GM21390 (cell line): ENCODE results near the gene CHST12.

Experiments used
- ATAC-seq: cut with Tn5 transposase; IDR thresholded peaks from one replicate; pipeline ENCODE4 v1.9.1; 2021; ENCODE audit not compliant: unreplicated experiment

The CHST12 gene

GRCh38 chr7:2497065-2497464 is 93.7 kb downstream of the CHST12 start:
- ATAC-seq, result no peak

DNA sequence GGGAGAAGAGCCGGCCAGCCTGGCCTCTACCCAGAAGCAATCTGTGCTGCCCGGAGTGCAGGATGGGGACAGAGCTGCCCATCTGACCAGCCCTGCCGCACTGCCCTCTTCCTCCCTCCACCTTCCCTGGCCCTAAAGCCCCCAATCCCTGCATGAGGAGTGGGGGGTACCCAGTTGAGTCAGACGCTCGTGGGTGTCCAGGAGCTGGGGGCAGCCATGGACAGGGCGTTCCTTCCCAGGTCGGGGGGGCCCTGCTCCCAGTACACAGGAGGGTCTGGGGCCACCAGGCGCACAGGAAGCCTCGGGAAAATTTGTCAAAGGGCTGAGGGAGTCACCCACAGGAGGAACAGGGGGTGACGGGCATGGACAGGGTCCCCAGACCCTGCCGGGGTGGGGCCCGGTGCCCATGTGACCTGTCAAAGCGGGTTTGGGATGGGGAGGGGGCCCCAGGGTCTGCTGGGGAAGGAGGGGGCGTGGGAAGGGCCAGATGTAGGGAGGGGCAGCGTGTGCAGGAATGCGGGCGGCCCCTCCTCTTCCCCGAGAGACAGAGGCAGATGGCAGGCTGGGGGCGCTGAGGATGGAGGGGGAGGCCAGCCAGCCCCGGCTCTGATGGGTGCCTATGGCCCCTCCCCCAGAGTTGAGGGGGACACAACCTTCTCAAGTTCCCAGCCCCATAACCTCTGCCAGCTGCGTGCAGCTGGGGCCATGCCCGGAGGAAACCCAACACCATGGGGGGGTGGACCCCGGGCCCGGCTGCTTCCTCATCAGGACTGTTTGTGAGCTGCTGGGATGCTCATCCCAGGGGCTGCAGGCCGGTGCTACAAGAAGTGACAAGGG is 94.3 kb downstream of the CHST12 start:
- no peak for ATAC-seq
